GM19351 (cell line): ENCODE data around the gene SH2D3C.

ENCODE experiments used
- ATAC-seq: cut with Tn5 transposase; IDR thresholded peaks from one replicate; pipeline ENCODE4 v1.9.1; 2021; ENCODE audit warnings: mild to moderate bottlenecking, moderate library complexity; ENCODE audit not compliant: unreplicated experiment

Gene SH2D3C

DNA sequence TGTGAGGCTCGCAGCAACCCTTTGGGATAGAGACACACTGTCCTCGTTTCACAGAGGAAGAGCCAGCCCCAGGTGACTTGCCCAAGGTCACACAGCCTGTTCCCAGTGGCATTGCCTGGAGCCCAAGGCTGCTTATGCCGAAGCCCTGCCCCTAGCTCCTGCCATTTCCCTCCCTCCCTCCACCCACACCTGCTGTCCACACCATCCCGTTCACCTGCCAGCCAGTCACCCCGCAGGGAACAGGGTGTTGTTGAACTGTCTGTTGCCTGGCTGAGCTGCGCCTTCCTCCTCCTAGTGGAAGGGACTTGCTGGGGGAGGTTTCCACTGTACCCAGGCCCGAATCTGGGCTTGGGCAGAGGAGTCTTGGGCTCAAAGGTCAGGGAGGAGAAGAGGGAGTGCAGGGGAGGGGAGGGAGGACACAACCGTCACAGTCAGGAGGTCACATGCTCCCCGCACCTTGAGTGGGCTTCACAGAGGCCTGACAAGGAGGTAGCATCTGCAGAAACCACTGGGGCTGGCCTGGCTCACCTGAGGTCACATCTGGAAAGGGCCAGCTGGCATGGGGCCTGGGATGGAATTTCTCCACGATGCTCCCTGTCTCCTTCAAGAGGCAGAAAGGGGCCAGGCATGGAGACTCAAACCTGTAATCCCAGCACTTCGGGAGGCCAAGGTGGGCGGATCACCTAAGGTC is 56.3 kb downstream of the SH2D3C start:
- no peak for ATAC-seq

DNA sequence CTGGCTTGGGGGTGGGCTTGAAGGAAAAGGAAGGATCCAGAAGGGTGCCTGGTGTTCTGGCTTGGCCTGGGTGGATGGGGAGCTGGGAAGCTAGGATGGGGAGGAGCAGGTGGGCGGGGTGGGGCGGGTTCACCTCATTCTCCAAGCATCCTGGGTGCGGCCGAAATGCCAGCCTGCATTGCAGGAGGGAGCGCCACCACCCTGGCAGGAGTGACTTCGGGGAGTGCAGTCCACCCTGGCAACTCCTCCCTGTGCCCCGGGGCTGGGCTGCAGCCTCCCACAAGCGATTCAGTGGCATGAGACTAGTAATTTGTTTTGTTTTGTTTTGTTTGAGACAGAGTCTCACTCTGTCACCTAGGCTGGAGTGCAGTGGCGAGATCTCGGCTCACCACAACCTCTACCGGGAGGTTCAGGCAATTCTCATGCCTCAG is 57.1 kb downstream of the SH2D3C start:
- ATAC-seq: no peak

DNA sequence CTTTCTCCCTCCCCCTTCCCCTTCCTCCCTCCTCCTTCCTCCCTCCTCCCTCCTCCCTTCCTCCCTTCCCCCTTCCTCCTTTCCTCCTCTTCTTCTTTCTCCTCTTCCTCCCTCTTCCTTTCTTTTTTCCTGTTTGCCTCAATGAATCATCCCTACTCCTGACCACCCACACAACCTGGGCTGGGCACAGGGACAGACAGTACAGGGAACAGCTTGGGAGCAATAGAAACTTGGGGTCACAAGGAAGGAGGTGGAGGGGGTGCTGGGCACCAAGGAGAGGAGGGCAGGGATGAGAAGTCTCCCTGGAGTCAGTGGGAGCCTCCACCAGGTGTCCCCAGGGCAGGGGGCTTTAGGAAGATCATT is 57.6 kb downstream of the SH2D3C start:
- ATAC-seq: no peak

DNA sequence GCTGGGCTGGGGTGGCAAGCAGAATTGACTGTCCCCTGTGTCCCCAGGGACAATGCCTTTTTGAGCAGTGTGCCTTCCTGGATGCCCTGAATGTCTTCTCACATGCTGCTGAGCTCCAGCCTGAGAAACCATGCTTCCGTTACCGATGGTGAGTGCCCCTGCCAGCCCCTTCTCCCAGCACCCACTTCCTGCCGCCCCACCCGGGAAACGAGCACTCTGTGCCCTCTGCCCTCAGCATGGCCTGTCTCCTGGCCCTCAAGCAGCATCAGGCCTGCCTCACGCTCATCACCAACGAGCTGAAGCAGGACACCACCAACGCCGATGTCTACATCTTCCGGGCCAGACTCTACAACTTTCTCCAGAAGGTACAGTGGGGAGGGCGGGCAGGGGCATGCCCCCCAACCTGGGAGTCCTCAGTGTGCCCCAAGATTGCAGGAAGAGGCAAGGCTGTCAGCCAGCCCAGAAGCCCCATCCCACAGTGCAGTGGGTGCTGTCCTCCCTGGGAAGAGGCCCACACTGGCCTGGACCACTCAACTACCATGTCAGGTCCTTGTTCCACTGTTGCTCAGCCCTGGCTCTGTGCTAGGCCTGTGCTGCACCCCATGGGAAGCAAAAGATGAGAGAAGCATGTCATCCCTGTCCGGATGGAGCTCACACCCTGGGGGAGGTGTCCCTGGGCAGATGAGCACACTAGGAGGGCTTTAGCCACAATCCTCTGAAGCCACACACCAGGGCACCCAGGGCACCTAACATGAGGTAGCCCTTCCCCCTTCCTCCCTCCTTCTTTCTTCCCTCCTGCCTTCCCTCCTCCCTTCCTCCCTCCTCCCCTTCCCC is 58.2 kb downstream of the SH2D3C start:
- ATAC-seq: no peak

DNA sequence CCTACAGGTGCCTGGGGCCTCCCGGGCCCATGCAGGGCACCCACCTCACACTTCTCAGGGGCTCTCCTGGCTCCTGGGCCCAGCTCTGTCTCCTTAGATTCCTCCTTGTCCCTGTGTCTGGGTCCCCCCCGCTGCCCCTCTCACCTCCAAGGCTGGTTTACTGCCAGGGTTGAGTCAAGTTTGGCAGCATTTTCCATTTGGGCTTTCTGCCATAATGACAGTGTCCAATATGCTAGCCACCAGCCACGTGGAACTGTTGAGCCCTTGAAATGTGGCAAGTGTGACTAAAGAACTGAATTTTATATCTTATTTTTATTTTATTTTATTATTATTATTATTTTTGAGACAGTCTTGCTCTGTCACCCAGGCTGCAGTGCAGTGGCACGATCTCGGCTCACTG is 60.7 kb downstream of the SH2D3C start:
- ATAC-seq: no peak

DNA sequence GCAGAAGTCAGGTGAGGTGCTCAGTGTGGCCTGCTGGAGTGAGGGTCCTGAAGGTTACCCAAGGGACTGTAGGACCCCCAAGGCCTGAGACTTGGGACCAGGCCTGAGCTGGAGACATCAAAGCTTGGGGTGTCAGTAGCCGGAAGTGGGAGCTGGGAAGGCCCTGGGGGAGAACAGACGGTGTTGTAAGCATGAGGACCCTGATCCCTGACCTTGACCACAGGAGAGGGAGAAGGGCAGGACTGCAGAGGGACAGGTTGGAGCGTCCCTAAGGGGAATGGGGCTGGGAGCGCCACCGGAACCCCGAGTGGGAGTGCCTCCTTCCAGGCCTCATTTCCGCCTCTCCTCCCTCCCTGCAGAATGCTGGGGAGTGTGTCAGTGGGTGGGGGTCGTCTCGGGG is 62.1 kb downstream of the SH2D3C start:
- ATAC-seq: no peak

DNA sequence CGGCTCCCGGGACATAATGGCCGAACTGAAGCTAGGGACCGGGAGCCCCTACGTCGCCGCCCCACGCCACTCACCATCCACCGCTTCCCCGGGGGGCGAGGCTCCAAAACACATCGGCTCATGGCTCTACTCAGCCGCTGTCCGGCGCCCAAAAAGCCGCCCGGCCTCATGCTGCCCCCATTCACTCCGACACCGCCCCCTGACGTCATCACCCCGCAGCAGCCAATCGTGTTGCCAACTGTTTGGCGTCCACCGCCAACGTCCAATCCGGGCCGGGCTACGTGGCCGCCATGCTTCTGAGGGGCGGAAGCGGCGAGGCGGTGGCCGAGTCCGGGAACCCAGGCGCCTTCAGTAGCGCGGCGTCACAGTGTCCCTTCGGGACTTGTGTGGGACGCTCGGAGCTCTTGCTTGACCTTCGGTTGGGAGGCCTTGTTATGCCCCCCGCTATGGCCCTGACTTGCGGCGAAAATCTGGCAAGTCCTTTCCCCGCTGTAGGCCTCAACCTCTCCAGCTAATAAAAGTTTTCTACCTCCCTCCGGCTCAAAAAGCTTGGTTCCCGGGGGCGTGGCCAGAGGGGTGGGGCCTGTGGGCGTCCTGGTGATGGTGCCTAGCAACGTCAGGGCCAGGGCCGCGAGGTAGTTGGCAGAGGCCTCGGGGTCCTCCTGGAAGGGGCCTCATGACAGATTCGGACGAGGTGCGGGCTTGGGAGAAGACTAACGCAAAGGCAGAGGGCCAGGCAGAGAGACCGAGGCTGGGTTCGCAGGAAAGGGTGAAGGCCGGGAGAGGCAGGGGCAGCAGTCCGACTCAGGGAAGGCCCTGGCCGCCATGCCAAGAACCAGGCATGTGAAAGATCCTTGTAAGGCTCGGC is 62.8 kb downstream of the SH2D3C start, which contains the start of the genes PTRH1 and TTC16:
Gene PTRH1, minus strand, starts transcription at position 194 of the 868 bp plus-strand sequence. Its CDS starts 24 bp downstream, at position 170.
Gene TTC16, plus strand, starts transcription at position 610 of the 868 bp plus-strand sequence. Its CDS starts 67 bp downstream, at position 677.
- ATAC-seq: peak; percentile 94

DNA sequence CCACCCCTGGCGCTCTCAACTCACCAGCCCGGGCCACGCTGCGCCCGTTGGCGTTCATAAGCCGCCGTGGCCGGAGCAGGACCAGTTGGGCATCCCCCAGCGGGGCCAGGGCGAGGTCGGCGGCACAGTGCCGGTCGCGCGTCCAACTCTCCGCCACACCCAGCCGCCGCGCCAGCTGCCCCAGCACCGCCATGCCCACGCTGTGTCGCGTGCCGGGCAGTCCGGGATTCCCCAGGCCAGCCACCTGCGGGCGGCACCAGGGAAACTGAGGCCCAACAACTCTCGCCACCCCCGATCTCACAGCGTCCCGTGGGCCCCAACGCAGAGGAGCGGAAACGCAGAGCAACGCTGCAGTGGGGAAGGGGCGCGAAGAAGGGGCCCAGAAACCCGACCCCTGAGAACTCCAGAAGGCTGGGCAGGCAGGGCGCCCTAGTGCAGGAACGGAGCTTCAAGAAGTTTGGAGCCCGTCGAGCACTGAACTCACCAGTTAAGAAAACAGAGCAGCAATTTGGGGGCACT is 63.5 kb downstream of the SH2D3C start:
- peak; percentile 8 for ATAC-seq

DNA sequence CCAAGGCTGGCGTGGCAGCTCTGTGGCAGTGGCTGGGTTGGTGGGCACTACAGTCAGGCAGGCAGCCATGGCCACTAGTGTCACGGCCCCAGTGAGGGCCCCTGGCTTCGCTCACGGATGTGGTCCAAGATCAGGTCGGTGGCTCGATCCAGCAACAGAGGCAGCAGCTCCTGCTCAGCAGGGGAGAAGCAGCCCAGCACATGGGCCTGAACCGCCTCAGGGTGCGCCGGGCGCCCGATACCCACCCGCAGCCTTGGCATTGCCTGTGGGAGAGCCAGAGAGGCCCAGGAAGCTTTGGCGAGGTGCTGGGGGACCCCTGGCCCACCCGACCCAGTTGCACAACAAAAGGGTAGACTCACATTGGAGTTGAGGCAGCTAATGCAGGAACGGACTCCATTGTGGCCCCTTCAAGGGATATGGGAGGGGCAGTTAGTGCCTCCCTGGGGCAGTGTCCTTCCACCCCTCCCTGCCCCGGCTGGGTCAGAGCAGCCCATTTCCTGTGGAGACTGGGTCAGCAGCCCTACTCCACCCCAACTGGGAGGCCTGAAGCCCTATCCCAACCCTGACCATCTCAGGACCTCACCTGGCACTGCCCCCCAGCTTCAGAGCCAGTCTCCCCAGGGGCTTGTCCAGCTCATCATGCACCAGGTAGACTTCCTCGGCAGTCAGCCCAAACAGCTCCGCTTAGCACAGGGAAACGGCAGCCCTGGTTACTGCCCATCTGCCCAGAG is 64.3 kb downstream of the SH2D3C start:
- ATAC-seq: no peak

DNA sequence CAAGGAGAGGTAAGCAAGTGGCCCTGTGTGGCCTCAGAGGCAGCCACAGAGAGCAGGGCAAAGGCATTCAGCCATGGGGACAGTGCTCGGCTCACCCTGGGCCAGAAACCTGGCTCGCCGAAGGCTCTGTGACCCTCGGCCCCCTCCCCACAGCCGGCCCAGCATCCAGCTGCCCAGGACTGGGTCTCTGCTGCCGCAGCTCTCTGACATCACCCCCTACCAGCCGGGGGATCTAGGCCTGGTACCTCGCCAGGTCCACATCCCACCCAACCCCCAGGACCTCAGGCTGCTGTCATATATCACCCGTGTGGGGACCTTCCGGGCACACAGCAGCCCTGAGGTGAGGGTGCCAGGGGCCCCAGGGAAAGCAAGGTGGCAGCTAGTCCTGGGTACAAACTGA is 65.6 kb downstream of the SH2D3C start:
- ATAC-seq: no peak

DNA sequence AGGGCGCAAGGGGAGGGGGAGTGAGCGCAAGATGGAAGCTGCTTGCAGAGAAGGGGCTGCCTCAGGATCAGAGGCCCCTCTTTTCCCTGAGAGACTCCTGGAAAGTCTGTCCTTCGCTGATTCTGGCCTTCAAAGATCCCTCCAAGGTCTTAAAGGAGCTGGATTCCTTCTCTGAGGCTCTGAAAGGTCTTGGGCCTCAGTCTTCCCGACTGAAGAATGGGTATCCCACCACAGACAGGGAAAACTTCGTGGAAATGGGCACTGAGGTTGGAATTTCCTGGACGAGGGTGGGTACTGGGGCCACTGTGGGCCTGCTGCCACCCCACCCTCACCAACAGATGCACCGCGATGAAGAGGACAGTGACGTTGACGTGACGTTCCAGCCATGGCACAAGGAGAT is 66.1 kb downstream of the SH2D3C start:
- no peak for ATAC-seq

DNA sequence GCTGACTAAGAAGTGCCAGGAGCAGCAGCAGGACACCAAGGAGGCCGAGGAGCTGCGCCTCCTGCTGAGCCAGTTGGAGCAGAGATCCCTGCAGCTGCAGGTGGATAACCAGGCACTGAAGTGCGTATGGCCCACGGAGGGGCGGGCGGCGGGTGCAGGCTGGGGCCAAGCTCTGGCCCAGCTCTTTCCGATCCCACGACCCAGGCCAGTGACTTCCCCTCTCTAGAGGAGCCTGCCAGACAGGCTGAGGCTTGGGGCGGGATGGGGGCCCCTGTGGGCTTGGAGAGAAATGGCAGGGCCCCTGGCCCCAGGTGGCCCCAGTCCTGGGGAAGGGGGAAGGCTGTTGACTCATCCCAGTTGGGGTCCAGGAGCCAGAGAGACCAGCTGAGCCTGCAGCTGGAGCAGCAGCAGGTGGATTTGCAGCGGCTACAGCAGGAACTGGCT is 66.6 kb downstream of the SH2D3C start:
- no peak for ATAC-seq

DNA sequence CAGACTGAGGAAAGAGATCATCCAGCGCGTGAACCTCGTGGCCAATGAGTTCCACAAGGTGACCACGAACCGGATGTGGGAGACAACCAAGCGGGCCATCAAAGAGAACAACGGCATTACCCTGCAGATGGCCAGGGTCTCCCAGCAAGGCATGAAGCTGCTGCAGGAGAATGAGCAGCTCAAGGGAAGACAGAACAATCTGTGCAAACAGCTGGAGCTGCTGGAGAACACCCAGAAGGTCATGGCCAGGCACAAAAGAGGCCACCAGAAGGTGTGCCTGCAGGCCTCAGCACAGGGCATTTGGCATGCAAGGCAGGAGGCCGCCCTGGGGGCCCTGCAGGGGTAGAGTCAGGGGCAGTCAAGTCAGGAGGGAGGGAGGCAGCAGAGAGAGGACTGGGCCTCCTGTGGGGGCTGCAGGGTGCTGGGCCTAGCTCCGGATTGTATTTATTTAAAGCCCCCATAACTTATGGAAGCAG is 67.2 kb downstream of the SH2D3C start:
- no peak for ATAC-seq

DNA sequence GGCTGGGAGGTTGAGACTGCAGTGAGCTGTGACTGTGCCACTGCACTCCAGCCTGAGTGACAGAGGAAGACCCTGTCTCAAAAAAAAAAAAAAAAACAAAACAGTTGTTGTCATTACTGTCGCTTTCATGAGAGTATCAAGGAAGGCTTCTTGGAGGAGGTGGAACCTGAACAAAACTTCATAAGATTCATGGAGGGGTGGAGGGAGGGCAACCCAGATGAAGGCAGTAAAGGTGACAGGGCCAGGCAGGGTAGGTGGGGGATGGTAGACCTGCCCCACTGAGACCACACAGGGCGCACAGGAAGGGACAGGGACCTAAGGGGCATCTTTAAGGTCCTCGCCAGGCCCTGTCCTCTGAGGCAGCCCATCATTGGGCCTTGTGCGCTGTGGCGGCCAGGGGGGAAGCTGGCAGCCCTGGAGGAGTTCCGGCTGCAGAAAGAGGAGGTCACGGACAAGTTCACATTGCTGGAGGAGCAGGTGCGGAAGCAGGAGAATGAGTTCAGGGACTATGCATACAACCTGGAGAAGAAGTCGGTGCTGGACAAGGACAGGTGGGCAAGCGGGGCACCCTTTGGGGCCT is 68.2 kb downstream of the SH2D3C start:
- no peak for ATAC-seq

DNA sequence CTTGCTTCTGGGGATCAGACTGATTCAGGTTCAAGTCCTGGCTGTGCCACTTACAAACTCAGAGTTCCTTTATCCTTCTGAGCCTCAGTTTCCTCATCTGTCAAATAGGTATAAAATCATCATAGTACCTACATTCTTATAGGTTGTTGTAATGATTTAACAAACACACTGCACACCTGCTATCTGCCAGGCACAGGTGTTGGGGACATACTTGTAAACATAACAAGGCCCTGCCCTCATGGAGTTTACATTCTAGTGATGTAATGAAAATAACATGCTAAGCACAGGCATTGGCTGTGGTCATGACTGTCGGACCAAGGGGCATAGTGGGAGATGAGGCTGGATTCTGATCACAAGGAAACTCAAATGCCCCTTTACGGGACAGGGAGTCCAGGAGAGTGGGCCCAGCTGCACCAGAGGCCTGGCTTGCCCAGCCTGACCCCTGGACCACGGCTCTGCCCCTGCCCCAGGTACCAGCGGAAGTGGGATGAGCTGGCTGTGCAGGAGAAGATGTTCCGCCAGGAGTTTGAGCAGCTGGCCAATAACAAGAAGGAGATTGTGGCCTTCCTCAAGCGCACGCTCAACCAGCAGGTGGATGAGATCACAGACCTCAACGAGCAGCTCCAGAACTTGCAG is 69.4 kb downstream of the SH2D3C start:
- ATAC-seq: no peak

DNA sequence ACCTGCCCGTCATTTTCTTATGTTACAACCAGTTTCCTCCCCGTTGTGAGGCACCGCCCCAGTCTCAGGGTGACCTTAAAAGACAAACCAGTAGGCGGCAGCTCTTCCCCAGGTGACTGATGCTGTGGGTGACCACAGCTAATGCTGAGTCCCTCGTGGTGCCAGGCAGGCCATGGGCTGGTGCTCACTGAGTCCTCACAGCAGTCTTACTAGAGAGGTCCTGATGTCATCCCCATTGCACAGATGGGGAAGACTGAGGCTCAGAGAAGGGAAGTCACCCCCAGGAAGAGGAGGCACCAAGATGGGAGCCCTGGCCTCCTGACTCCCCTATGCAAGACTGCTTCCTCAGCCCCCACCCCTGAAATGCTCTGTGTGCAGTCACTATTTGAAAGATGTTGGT is 70.7 kb downstream of the SH2D3C start:
- no peak for ATAC-seq

DNA sequence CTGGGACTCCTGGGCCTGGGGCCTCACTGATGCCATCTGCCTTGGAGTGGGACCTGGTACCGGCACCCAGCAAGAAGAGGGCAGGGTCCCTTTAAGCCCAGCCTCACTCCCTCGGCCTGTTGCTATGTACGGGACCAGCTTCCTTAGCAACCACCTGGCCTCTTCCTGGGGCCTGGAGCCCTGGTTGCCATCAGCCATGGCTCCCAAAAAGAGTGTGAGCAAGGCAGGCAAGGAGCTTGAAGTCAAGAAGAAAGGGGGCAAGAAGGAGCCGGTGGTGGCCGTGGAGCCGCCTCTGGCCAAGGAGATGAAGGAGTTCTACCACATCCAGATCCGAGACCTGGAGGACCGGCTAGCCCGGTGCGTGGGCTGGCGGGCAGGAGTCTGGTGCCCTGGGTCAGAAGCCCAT is 71.6 kb downstream of the SH2D3C start, which contains the start of gene CFAP157:
Gene CFAP157, plus strand, starts transcription at position 153 of the 406 bp plus-strand sequence. Its CDS starts 44 bp downstream, at position 197.
- ATAC-seq: no peak

DNA sequence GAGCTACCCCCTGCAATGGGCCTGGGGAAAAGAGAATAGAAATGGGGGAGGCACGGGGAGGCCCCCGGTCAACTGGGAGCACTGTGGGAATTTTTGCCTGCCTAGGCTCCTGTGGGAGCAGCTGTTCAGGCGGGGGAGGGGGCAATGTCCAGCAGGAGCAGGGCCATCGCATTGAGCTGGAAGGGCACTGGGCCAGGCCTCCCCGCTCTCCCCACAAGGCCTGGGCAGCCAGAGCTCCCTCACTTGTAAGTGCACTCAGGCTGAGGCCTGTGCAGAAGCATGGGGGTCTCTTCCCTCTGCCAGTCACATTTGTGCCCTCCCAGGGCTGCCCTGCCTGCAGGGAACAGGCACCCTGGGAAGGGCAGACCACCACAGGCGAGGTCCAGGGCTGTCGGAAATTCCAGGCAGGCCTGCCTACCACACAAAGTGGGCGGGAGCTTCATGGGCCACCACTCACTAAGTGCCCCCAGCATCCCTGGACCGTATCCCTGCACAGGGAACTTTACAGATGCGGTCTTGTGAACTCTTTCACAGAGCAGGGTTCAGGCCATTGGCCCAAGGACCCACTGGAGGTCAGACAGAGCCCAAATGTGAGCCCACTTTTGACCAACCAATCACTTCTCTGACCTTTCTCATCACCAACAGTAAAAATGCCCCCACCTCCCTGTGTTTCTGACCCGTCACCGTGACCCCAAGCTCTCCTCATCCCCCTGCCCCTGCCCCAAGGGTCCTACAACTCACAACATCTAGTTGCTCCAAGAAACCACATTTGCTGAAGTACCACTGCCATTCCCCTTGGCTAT is 72.7 kb downstream of the SH2D3C start:
- ATAC-seq: no peak
